HepG2 (cell line): ENCODE measurements around the gene MAPK11.

Experiments
- CEBPG ChIP-seq: IDR thresholded peaks from 2 replicates; pipeline ENCODE4 v1.6.1; 2016
- KLF11 ChIP-seq: IDR thresholded peaks from 2 replicates; pipeline ENCODE4 v1.6.1; 2016; ENCODE audit warnings: missing compliant biosample characterization
- POLR2A ChIP-seq, 2 experiments: IDR thresholded peaks; 2 replicates each; pipeline ENCODE4 v1.6.1; 2011; ENCODE audit warnings: low read depth in 2 of 2, low read length in 2 of 2, mild to moderate bottlenecking in 1 of 2, moderate library complexity in 1 of 2; ENCODE audit not compliant: insufficient read depth in 1 of 2
- TFDP1 ChIP-seq: IDR thresholded peaks from 2 replicates; pipeline ENCODE4 v1.6.1; 2016; ENCODE audit warnings: missing compliant biosample characterization, missing genetic modification reagents, borderline replicate concordance
- ZNF10 ChIP-seq: sonication (generic); formaldehyde crosslinking; IDR thresholded peaks from 2 replicates; pipeline ENCODE4 v1.4.0; 2020; ENCODE audit warnings: mild to moderate bottlenecking, low read depth, missing genetic modification reagents, borderline replicate concordance

- TF ChIP-seq POLR2A (IDR thresholded peaks at IDR 0.05; ENCODE audit: insufficient read depth in 1 of 2, low read depth in 2 of 2, low read length in 2 of 2) = no peak
- TF ChIP-seq KLF11 (CRISPR knock-in tag) = no peak
- TF ChIP-seq TFDP1 (CRISPR knock-in tag) = no peak
- TF ChIP-seq ZNF10 (CRISPR knock-in tag) = no peak
- TF ChIP-seq CEBPG (CRISPR knock-in tag) = no peak
These were observed 45.3 kb upstream of the MAPK11 start for GRCh38 chr22:50315289-50316113.
